MM.1S (cell line): ENCODE results near the gene FGF9.

Experiments used
- DNase-seq: peaks from one replicate; pipeline ENCODE4 v3.0.0-alpha.2; 2015
- H2AFZ ChIP-seq: fragments of 300-600 bp; sonication (generic); 2 replicates; pipeline ENCODE4 v1.6.0; 2016; ENCODE audit warnings: antibody characterized with exemption, low read length
- H3F3A ChIP-seq: fragments of 300-600 bp; sonication (generic); 2 replicates; pipeline ENCODE4 v1.6.1; 2016; ENCODE audit warnings: mild to moderate bottlenecking, antibody characterized with exemption, low read length, moderate library complexity, mixed read lengths; ENCODE audit not compliant: insufficient read depth
- H3K27ac ChIP-seq: fragments of 300-600 bp; sonication (generic); 2 replicates; pipeline ENCODE4 v1.5.1; 2016; ENCODE audit warnings: mild to moderate bottlenecking, low read length
- H3K27me3 ChIP-seq: fragments of 300-600 bp; sonication (generic); replicated peaks from 2 replicates; pipeline ENCODE4 v1.6.0; 2016; ENCODE audit warnings: low read length; ENCODE audit not compliant: insufficient read depth
- H3K36me3 ChIP-seq: fragments of 300-600 bp; sonication (generic); replicated peaks from 2 replicates; pipeline ENCODE4 v1.6.1; 2016; ENCODE audit warnings: mild to moderate bottlenecking, low read length, mixed read lengths; ENCODE audit not compliant: insufficient read depth
- H3K4me1 ChIP-seq: fragments of 300-600 bp; sonication (generic); 2 replicates; pipeline ENCODE4 v1.6.1; 2016; ENCODE audit warnings: low read length, mixed read lengths
- H3K4me2 ChIP-seq: fragments of 300-600 bp; sonication (generic); 2 replicates; pipeline ENCODE4 v1.6.0; 2016; ENCODE audit warnings: low read depth, low read length
- H3K4me3 ChIP-seq: fragments of 300-600 bp; sonication (generic); 2 replicates; pipeline ENCODE4 v1.5.1; 2016; ENCODE audit warnings: low read length, mixed read lengths
- H3K79me2 ChIP-seq: fragments of 300-600 bp; sonication (generic); 2 replicates; pipeline ENCODE4 v1.6.1; 2016; ENCODE audit warnings: mixed run types, low read length, mixed read lengths
- H3K9ac ChIP-seq: fragments of 300-600 bp; sonication (generic); 2 replicates; pipeline ENCODE4 v1.6.1; 2016; ENCODE audit warnings: low read length, mixed read lengths
- H3K9me2 ChIP-seq: fragments of 300-600 bp; sonication (generic); replicated peaks from 2 replicates; pipeline ENCODE4 v1.6.1; 2016; ENCODE audit warnings: mild to moderate bottlenecking, low read length, mixed read lengths; ENCODE audit not compliant: insufficient read depth
- H3K9me3 ChIP-seq: fragments of 300-600 bp; sonication (generic); replicated peaks from 2 replicates; pipeline ENCODE4 v1.6.1; 2016; ENCODE audit warnings: mild to moderate bottlenecking, low read length, mixed read lengths; ENCODE audit not compliant: insufficient read depth
- H4K20me1 ChIP-seq: fragments of 300-600 bp; sonication (generic); 2 replicates; pipeline ENCODE4 v1.6.1; 2016; ENCODE audit warnings: mild to moderate bottlenecking, low read length, moderate library complexity, mixed read lengths; ENCODE audit not compliant: insufficient read depth
- CTCF ChIP-seq: fragments of 300-600 bp; sonication (generic); IDR thresholded peaks from 2 replicates; pipeline ENCODE4 v1.5.1; 2016; ENCODE audit warnings: antibody characterized with exemption, low read length, mixed read lengths
- EZH2 ChIP-seq: fragments of 300-600 bp; sonication (generic); optimal IDR thresholded peaks from 2 replicates; pipeline ENCODE3; 2017; ENCODE audit warnings: low read depth, mild to moderate bottlenecking, antibody characterized with exemption, low read length, mixed read lengths
- EZH2phosphoT487 ChIP-seq: fragments of 300-600 bp; sonication (generic); IDR thresholded peaks from 2 replicates; pipeline ENCODE4 v1.6.1; 2018; ENCODE audit warnings: antibody characterized with exemption, low read length

FGF9 gene

GRCh38 chr13:21670883-21671619 is at the start of gene FGF9:
TSS of gene FGF9 (plus strand) at chr13:21671073. CDS start at chr13:21671913, 840 bp downstream.
- H3K27me3 ChIP-seq = no peaks in the 10 kb centered on the region
- no peaks in the 10 kb centered on the region for H3K36me3 ChIP-seq
- H3K27ac ChIP-seq = peak within 1 kb of the TSS; percentile 81
- H3K9me3 ChIP-seq = no peaks in the 10 kb centered on the region
- no peaks in the 10 kb centered on the region for H3K79me2 ChIP-seq
- no peaks in the 10 kb centered on the region for H4K20me1 ChIP-seq
- H3K4me3 ChIP-seq = peak within 1 kb of the TSS; percentile 70
- DNase-seq = peak; percentile 81
- TF ChIP-seq EZH2phosphoT487 (no peak), EZH2 (no peak), CTCF (no peak)
- H2AFZ ChIP-seq = peak within 1 kb of the TSS; percentile 75
- peak within 1 kb of the TSS; percentile 81 for H3K9ac ChIP-seq
- peaks cover 10% of the 10 kb centered on the region; the same call in 1 of the 2 replicates for H3K4me1 ChIP-seq
- peaks cover 20% of the 10 kb centered on the region for H3F3A ChIP-seq
- no peaks in the 10 kb centered on the region for H3K9me2 ChIP-seq
- peak within 1 kb of the TSS; percentile 85 for H3K4me2 ChIP-seq

DNA sequence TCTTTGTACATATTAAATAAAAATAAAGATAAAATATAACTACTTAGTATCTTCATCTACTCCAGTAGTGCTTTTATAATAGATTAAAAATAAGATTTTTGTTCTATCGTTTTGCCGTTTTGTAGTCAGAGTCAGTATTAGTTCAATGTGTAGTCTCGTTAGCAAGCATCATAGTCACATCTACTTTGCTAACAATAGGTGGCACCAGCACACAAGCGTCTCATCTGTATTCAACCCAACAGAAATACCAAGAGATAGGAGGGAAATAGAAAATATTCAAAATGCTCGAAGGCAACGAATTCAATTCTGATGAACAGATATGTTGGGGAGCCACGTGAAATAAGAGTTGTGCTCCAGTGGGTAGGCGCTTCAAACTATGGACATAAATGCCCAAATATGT is 45.5 kb upstream of the FGF9 start:
- peak overlapping the region; percentile 21; the same call in 1 of the 2 replicates for H3K9ac ChIP-seq
- H3K4me3 ChIP-seq = no peak overlapping the region
- H2AFZ ChIP-seq = peak overlapping the region; percentile 53; the same call in 1 of the 2 replicates
- no peaks in the 10 kb centered on the region for H3K27me3 ChIP-seq
- no peaks in the 10 kb centered on the region for H3K9me2 ChIP-seq
- peak overlapping the region; percentile 57; the same call in 1 of the 2 replicates for H3K4me2 ChIP-seq
- no peaks in the 10 kb centered on the region for H3K4me1 ChIP-seq
- H3K27ac ChIP-seq = no peak overlapping the region
- H3K9me3 ChIP-seq = no peaks in the 10 kb centered on the region
- no peaks in the 10 kb centered on the region for H3F3A ChIP-seq
- no peak for TF ChIP-seq EZH2
- TF ChIP-seq EZH2phosphoT487 = no peak
- TF ChIP-seq CTCF = peak; percentile 52
- H3K79me2 ChIP-seq = no peaks in the 10 kb centered on the region
- no peaks in the 10 kb centered on the region for H3K36me3 ChIP-seq
- peak; percentile 67 for DNase-seq
- H4K20me1 ChIP-seq = no peaks in the 10 kb centered on the region

DNA sequence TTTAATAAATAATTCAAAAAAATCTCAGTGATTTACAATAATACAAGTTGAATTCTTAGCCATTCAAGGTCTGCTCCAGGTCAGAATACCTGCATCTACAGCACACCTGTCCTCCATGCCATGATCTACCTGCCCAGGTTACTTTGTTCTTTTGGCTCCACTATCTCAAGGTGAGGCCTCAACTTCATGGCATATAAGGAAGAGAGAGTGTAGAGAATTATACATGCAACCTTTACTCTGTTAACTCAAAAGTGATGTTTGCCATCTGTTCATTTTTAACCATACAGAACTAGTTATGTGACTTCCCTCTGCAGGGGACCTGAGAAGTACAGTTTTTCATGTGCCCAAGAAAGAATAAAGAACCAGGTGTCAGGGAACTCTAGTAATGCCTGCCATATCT is 38.7 kb upstream of the FGF9 start:
- H3K27ac ChIP-seq = no peak overlapping the region

More for the DNA sequence above, 38.7 kb upstream of the FGF9 start:
- H3K9me3 ChIP-seq = no peaks in the 10 kb centered on the region
- H3K36me3 ChIP-seq = no peaks in the 10 kb centered on the region
- no peak overlapping the region for H3K9ac ChIP-seq
- no peaks in the 10 kb centered on the region for H3K4me1 ChIP-seq
- DNase-seq = no peak
- H3K4me3 ChIP-seq = no peak overlapping the region
- H2AFZ ChIP-seq = no peak overlapping the region
- no peaks in the 10 kb centered on the region for H3K9me2 ChIP-seq
- H3K4me2 ChIP-seq = no peak overlapping the region
- H3K27me3 ChIP-seq = no peaks in the 10 kb centered on the region
- no peaks in the 10 kb centered on the region for H3F3A ChIP-seq
- TF ChIP-seq CTCF (no peak), EZH2 (no peak), EZH2phosphoT487 (no peak)
- no peaks in the 10 kb centered on the region for H4K20me1 ChIP-seq
- no peaks in the 10 kb centered on the region for H3K79me2 ChIP-seq
